Putamen (tissue), 1 donor: ENCODE measurements around the gene ANKRD63.

Source experiments
- DNase-seq: peaks from one replicate; pipeline ENCODE4 v3.0.0-alpha.2; 2016; ENCODE audit warnings: low spot score

Gene ANKRD63

GRCh38 chr15:40242601-40243000 is 40.3 kb downstream of the ANKRD63 start:
- DNase-seq = no peak

- no peak for DNase-seq
Measured at GRCh38 chr15:40242213-40242599, 40.7 kb downstream of the ANKRD63 start.

DNA sequence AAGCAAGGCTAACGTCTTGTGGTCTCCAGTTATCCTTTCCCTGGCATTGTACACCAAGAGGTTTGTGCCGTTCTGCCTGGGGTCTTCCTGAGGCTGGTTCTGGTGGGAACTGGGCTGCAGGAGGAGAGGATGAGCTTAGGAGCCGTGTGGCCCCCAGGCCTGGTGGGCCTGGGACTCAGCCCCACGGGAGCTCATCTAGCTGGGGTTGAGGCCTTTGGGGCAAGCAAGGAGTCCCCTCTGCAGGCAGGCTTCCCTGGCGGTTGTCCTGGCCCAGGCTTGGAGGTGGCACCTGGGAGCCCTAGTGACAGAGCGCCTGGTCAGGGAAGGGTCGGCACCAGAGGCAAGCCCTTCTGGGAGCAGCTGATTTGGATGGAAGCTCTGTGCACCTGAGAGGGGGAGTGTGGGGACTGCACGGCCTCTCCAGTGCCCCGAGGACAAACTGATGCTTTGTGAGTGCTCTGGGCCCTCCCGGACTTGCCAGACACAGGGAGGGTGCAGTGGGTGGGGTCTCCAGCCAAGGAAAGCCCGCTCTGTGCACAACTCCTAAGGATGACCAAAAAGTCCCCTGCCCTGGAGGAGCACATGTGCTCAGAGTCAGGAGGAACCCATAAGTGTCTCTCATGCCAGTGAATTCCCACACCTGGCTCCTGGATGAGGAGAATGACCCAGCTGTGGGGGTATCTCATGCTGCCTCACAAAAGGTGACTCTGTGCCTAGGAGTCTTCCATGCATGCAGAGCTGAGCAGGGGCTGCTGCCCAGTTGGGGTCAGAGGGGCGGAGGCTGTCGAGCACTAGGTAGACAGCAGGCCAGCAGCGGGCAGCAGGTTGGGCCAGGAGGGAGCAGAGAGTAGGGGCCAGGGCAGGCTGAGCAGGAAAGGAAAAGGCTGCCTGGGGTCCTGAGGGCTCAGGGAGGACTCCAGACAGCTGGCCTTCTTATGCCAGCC is 41.3 kb downstream of the ANKRD63 start:
- no peak for DNase-seq

- no peak for DNase-seq
Measured at GRCh38 chr15:40240619-40241221, 42.1 kb downstream of the ANKRD63 start.

GRCh38 chr15:40239693-40240618 is 42.9 kb downstream of the ANKRD63 start:
- DNase-seq = no peak

DNA sequence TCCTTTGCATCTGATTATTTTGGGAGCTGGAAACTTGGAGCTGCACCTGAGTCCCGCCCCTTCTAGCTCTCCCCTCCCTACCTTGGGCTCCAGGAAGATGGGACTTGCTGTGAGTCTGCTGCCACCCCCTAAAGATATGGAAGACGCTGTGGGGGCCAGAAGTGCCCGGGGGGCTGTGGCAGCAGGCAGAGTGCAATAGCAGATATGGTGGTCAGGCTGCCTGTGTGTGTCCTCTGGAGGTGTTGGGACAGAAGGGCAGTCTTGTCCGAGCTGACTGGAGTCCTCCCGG is 43.5 kb downstream of the ANKRD63 start:
- DNase-seq = no peak

GRCh38 chr15:40238532-40239403 is 44.1 kb downstream of the ANKRD63 start, which contains the start of gene PAK6:
Gene PAK6 (plus strand): TSS chr15:40239063. CDS start chr15:40264786, 25,723 bp downstream.
- DNase-seq = peak; percentile 85

DNA sequence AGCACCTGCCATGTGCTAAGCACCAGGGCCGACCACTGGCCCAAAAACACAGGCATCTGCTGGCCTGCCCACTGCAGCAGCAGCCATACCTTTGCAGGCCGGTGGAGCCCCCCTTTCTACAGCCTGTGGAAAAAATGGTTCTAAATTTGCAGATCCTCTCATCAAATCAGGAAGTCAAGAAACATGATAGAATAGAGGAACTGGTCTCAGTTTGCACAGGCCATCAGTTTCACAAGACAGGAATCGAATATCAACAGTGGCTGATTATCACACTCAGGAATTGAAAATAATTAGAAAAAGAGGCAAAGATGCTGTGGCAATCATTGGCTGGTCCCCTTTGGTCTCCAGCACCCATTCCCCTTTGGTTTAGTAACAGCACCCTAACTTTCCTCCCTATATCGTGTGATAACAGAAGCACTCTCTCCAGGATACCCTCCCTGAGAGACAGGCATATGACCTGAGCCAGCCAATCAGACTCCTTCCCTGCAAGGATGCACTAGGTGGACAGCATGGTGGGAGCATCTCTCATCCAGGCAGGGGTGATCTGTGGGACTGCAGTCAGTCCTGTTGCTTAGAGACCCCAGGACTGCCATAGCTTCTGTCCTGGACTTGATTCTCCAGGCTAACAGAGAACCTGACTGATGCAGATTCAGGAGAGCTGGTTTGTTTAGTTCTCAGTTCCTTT is 47.5 kb downstream of the ANKRD63 start:
- no peak for DNase-seq

DNA sequence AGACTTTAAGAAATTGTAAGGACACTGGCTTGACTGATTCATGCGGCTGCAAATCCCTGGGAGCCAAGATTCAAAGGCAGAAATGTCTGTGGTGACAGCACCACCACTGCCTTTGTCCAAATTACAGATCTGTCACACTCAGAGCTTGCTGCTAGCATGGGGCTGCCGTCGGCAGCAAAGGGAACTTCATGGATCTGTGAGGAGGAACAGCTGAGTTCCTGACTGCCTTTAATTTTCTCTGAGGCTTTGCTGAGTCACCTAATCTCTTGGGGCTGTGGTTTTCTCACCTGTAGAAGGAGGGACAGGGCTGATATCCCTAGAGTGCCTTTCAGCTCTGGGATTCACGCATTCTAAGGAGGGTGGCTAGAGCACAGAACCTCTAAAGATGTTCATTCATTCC is 48.1 kb downstream of the ANKRD63 start:
- DNase-seq = no peak

DNA sequence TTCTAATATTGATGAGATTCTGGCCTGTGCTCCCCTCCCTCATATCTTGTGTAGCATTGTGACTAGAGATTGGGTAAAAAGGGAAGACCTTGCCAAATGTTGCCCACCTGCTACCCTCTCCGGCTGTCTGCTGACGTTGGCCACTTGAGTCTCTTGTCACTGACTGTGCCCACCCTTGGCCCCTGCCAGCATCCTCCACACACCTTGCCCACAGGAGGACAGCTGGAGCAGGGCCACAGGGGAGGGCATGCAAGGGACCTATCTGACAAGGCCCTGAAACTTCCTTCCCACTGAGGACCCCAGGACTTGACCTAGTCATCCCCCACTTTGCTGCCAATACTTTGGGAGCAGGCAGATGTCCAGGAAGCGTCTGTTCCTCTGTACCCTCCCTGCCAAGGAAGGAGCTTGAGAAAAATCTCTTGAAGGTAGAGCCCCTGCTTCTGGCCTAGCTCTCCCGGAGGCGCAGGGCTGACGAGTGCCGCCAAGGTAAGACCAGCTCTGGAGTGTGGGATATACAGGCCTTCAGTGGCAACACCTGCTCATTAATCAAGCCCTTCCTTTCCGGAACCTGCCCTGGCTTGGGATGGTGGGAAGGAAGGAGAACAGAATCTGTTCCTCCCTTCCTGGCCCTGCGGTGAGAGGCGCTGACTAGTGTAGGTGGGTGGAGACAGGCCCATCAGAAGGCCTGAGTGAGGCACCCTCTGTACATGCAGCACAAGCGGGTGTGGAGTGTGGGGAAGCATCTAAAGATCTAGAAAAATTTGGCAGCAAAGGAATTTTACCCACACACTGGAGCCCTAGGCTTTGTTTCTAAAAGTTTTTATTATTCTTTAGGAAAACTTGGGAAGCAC is 48.9 kb downstream of the ANKRD63 start:
- no peak for DNase-seq

- no peak for DNase-seq
Measured at GRCh38 chr15:40232625-40233070, 50.2 kb downstream of the ANKRD63 start.
